HCT116 (cell line): Measurements from ENCODE around the gene SGMS1.
"Not testable (repeated sequence)": the region's sequence is repeated elsewhere in the genome, so short reads cannot be mapped to it uniquely, and the experiment has no call there.

ENCODE experiments used
- POLR2A ChIP-seq: IDR thresholded peaks from 2 replicates; pipeline ENCODE4 v1.7.0; 2011; ENCODE audit warnings: borderline replicate concordance; ENCODE audit not compliant: insufficient read depth, insufficient read length; ENCODE audit errors: extremely low read depth
- POLR2AphosphoS5 ChIP-seq: IDR thresholded peaks from 2 replicates; pipeline ENCODE4 v1.6.1; 2011; ENCODE audit warnings: mild to moderate bottlenecking, low read depth, low read length, moderate library complexity

DNA sequence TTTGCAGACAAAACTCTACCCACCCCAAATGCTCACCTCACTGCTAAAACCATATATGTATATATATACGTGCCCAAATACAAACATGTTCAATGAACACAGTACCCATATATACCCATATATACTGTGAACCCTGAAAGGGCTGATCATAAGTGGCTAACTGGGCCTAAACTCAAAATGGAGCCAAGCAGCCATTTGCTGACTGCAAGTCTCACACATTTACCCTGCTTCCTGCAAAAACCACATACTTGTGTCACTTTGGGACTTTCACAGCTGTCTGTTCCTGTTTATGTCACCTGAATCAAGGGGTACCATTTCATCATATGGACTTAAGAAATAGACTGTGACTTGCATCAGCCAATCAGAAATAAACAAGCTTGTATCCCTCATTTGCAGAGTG, 48.4 kb upstream of the SGMS1 start:
- not testable (repeated sequence) for TF ChIP-seq POLR2A, POLR2AphosphoS5
